Measurements from ENCODE around the gene CLCN7.

GRCh38 chr16:1444730-1445517 is 29.9 kb downstream of the CLCN7 start:
- TF ChIP-seq GMEB1 (CRISPR knock-in tag; IDR thresholded peaks at IDR 0.05; ENCODE audit: borderline replicate concordance): no peak
- TF ChIP-seq CTCF (CRISPR knock-in tag; IDR thresholded peaks at IDR 0.05): no peak
- TF ChIP-seq FOSL2 (CRISPR knock-in tag; IDR thresholded peaks at IDR 0.05): no peak
- no peak for TF ChIP-seq POLR2A (IDR thresholded peaks at IDR 0.05; ENCODE audit: insufficient read depth in 1 of 2, low read depth in 2 of 2, low read length in 2 of 2)
- TF ChIP-seq TBX3 (IDR thresholded peaks at IDR 0.05; ENCODE audit: borderline replicate concordance): no peak
- TF ChIP-seq GABPA (IDR thresholded peaks at IDR 0.05; ENCODE audit: low read depth, low read length): no peak
- TF ChIP-seq GABPA (CRISPR knock-in tag; IDR thresholded peaks at IDR 0.05; ENCODE audit: low read depth): no peak
